NCI-H460 (cell line): ENCODE data around the gene FAM228A. TPM values are rescaled to one million over a fixed set of nuclear protein-coding genes. Genes with fewer than 3 reads are reported as not detected.

Experiments used
- DNase-seq: peaks from one replicate; pipeline ENCODE4 v3.0.0-alpha.2; 2016; ENCODE audit warnings: low read depth; ENCODE audit errors: extremely low read depth
- total RNA-seq: library from RNA; depleted of rRNA; stranded (reverse); fragments of >200 nt; shearing (Covaris generic); gene quantifications from 2 replicates; pipeline ENCODE4 v1.2.3, GENCODE V29; 2014; rRNA removed

Gene FAM228A
- total RNA-seq, 1 experiment from 2014 or later, result not detected

GRCh38 chr2:24221343-24222050, 46.6 kb downstream of the FAM228A start:
- no peak for DNase-seq

- DNase-seq, result no peak
These were observed 48.1 kb downstream of the FAM228A start for GRCh38 chr2:24222946-24223345.

DNA sequence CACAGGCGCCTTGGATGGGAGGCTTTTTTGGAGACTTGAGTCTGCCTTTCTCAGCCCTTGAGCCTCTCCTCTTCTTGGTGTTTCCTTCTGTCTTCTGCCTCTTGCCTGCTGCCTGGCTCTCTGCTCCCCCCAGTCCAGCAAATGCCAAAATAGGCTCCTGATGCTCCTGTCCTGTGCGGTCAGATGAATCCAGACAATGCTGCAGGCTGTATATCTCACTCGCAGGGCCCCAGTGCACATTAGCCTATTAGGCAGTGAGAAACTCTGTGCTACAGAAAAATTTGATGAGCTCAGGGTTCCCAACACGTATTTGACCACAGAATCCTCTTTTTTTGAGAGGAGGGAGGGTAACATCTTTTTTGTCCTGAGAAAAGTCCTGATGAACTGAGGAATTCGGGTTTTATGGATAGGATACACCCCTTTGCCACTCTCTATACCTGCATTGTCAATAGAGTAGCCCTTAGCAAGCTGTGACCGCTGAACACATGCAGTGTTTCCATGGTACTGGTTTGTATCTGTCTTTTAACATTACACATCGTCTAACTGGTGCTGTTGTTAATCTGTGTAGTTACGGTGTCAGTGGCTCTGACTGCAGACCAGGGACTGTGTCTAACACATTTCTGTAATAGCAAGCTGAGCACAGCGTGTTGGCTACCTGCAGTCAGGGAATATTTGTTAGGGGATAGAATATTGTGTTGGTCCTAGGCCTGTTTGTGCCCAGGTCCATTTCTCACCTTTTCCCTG, 50.8 kb downstream of the FAM228A start:
- no peak for DNase-seq

DNA sequence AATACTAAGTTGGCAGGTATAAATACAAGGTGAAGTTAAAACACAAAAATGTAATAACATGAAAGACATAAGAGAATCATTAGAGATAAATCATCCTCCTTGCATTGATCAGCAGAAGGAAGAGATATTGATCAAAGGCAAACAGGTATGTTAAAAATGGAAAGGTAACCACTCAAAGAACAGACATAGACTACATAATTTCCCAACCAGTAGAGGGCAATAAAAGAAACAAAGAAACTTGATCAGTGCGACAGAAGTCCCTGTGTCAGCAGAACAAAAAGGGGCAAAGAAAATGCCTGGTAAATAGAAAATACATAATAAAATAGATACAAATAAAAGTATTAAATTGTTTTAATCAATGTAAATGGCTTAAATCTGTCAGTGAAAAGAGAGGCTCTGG, 53.6 kb downstream of the FAM228A start:
- peak; percentile 35 for DNase-seq

DNA sequence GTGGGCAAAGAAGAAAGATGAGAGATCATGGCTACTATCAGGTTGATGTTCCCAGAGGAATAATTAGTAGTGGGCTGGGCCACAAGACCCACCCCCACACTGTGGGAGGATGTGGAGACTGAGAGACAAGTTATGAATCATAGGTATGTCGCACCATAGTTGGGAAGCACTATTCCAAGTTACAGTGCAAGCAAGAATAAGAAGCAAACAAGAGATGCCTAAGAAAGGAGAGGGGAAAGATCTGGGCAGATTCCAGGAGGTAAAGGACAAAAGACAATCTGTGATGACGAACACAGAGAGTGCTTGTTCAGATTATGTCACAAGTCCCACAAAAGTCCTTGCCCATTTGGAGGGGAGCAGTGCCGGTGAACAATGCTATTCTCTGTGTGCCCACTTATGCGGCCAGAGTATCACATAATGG, 56.6 kb downstream of the FAM228A start:
- DNase-seq, result no peak

DNA sequence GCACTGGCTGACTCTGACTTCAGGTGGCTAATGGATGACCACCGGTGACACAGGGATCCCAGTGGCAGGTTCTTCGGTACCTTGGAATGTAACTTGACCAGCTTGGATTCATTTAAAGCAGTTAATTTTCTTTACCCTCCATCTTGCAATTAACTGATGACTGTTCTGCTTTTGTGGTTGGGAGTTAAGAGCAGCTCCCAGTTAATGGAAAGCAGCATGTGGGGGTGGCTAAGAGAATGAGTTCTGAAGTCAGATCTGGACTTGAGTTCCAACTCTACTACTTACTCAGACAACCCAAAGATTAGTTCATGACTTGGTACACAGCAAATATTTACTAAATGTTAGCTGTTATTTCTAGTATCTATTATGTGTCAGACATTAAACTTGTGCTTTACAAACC, 58.5 kb downstream of the FAM228A start:
- no peak for DNase-seq

- no peak for DNase-seq
These were observed 62.5 kb downstream of the FAM228A start for GRCh38 chr2:24237313-24237712.

GRCh38 chr2:24238158-24238557, 63.3 kb downstream of the FAM228A start:
- no peak for DNase-seq

- no peak for DNase-seq
These were observed 64.7 kb downstream of the FAM228A start for GRCh38 chr2:24239553-24239952.

Other genes with a start within 250 kb of the FAM228A start
- gene ATAD2B, start 247.9 kb upstream of the FAM228A start, total RNA-seq, result 15.0 and 16.7 TPM in 2 replicates
- 18.6 and 21.9 TPM in 2 replicates for gene UBXN2A, start 234.6 kb upstream of the FAM228A start, total RNA-seq
- 0.17 and 0.63 TPM in 2 replicates for gene MFSD2B, start 165.0 kb upstream of the FAM228A start, total RNA-seq
- gene WDCP, start 127.7 kb upstream of the FAM228A start, total RNA-seq, result 9.2 and 9.8 TPM in 2 replicates
- gene FKBP1B, start 125.3 kb upstream of the FAM228A start, total RNA-seq, result 0.38 TPM in 1 of 2 replicates, not detected in the other
- 282 and 312 TPM in 2 replicates for gene SF3B6, start 98.7 kb upstream of the FAM228A start, total RNA-seq
- 20.2 and 21.4 TPM in 2 replicates for gene TP53I3, start 90.2 kb upstream of the FAM228A start, total RNA-seq
- 0.77 and 1.6 TPM in 2 replicates for gene PFN4, start 51.7 kb upstream of the FAM228A start, total RNA-seq
- 1.3 and 2.5 TPM in 2 replicates for gene FAM228B, start 51.6 kb upstream of the FAM228A start, total RNA-seq
- gene ITSN2, start 185.5 kb downstream of the FAM228A start, total RNA-seq, result 23.2 and 29.0 TPM in 2 replicates